Ammon's horn (tissue), 1 donor: Measurements from ENCODE around the gene CLGN.
A peak's percentile ranks its signal among the peaks of the same experiment; 100 is the strongest.
"Not testable (repeated sequence)": the region's sequence is repeated elsewhere in the genome, so short reads cannot be mapped to it uniquely, and the experiment has no call there.

Experiments used
- DNase-seq: peaks from one replicate; pipeline ENCODE4 v3.0.0-alpha.2; 2016; ENCODE audit warnings: low spot score

The CLGN gene

GRCh38 chr4:140427106-140427918, at the start of gene CLGN:
CLGN (minus strand) TSS chr4:140427648; CDS start chr4:140413078, 14,570 bp downstream.
- peak; percentile 75 for DNase-seq

GRCh38 chr4:140472156-140472555, 44.7 kb upstream of the CLGN start:
- no peak for DNase-seq

GRCh38 chr4:140469791-140470733, 42.6 kb upstream of the CLGN start:
- no peak for DNase-seq

GRCh38 chr4:140466146-140466545, 38.7 kb upstream of the CLGN start:
- DNase-seq: no peak

GRCh38 chr4:140463614-140464013, 36.2 kb upstream of the CLGN start:
- no peak for DNase-seq

GRCh38 chr4:140463182-140463581, 35.7 kb upstream of the CLGN start:
- no peak for DNase-seq

- no peak for DNase-seq
Measured at GRCh38 chr4:140450352-140450751, 22.9 kb upstream of the CLGN start.

- no peak for DNase-seq
Measured at GRCh38 chr4:140448830-140449229, 21.4 kb upstream of the CLGN start.

- DNase-seq: no peak
Measured at GRCh38 chr4:140448162-140448561, 20.7 kb upstream of the CLGN start.

GRCh38 chr4:140444347-140444746, 16.9 kb upstream of the CLGN start:
- not testable (repeated sequence) for DNase-seq

GRCh38 chr4:140439644-140440142, 12.2 kb upstream of the CLGN start:
- no peak for DNase-seq

GRCh38 chr4:140427919-140428471, 547 bp upstream of the CLGN start:
- no peak for DNase-seq

- no peak for DNase-seq
Measured at GRCh38 chr4:140426610-140427105, 790 bp downstream of the CLGN start.

GRCh38 chr4:140423106-140423505, 4.3 kb downstream of the CLGN start:
- DNase-seq: no peak

- DNase-seq: not testable (repeated sequence)
Measured at GRCh38 chr4:140413130-140413969, 14.1 kb downstream of the CLGN start.

- DNase-seq: no peak
Measured at GRCh38 chr4:140408974-140409373, 18.5 kb downstream of the CLGN start.

- DNase-seq: no peak
Measured at GRCh38 chr4:140406292-140406691, 21.2 kb downstream of the CLGN start.

- DNase-seq: no peak
Measured at GRCh38 chr4:140400111-140400510, 27.3 kb downstream of the CLGN start.

- no peak for DNase-seq
Measured at GRCh38 chr4:140395668-140396067, 31.8 kb downstream of the CLGN start.

GRCh38 chr4:140388015-140388414, 39.4 kb downstream of the CLGN start:
- DNase-seq: no peak

GRCh38 chr4:140382732-140383131, 44.7 kb downstream of the CLGN start:
- DNase-seq: no peak
